Kidney epithelial cell (primary cell): ENCODE measurements around the gene DSCAML1. TPM values are rescaled to one million over a fixed set of nuclear protein-coding genes. Genes with fewer than 3 reads are reported as not detected.
"Not testable (repeated sequence)": the region's sequence is repeated elsewhere in the genome, so short reads cannot be mapped to it uniquely, and the experiment has no call there.

Experiments used
- DNase-seq: peaks from one replicate; pipeline ENCODE4 v3.0.0-alpha.2; 2010; ENCODE audit warnings: low read depth
- H3K27me3 ChIP-seq: 2 replicates; pipeline ENCODE4 v1.6.0; 2011; ENCODE audit warnings: low read length; ENCODE audit not compliant: control insufficient read depth, insufficient read depth
- H3K36me3 ChIP-seq: 2 replicates; pipeline ENCODE4 v1.5.1; 2011; ENCODE audit warnings: low read length; ENCODE audit not compliant: control insufficient read depth, insufficient read depth
- H3K4me3 ChIP-seq: 2 replicates; pipeline ENCODE4 v1.5.1; 2011; ENCODE audit warnings: low read depth, mild to moderate bottlenecking, control low read depth, low read length
- CTCF ChIP-seq: IDR thresholded peaks from 2 replicates; pipeline ENCODE4 v1.5.1; 2011; ENCODE audit warnings: mild to moderate bottlenecking, moderate library complexity, low read length, control low read depth, inconsistent platforms; ENCODE audit not compliant: insufficient read depth, poor library complexity, severe bottlenecking
- total RNA-seq: library from RNA; depleted of rRNA; stranded (reverse); fragments of >200 nt; gene quantifications from 2 replicates; pipeline ENCODE4 v1.2.3, GENCODE V29; 2015

Gene DSCAML1
- total RNA-seq, 1 donor from 2014 or later: 3.1 TPM

GRCh38 chr11:117814204-117814765 is 17.3 kb upstream of the DSCAML1 start:
- no peaks in the 10 kb centered on the region for H3K27me3 ChIP-seq
- no peak for DNase-seq
- no peak overlapping the region for H3K4me3 ChIP-seq
- no peaks in the 10 kb centered on the region for H3K36me3 ChIP-seq
- TF ChIP-seq CTCF: no peak

- not testable (repeated sequence) for H3K4me3 ChIP-seq, DNase-seq, H3K27me3 ChIP-seq, H3K36me3 ChIP-seq
These were observed 13.0 kb upstream of the DSCAML1 start for GRCh38 chr11:117810056-117810451.

GRCh38 chr11:117809236-117810055 is 12.4 kb upstream of the DSCAML1 start:
- DNase-seq: no peak
- no peak overlapping the region for H3K4me3 ChIP-seq
- H3K27me3 ChIP-seq: no peaks in the 10 kb centered on the region
- TF ChIP-seq CTCF: peak; percentile 84
- no peaks in the 10 kb centered on the region for H3K36me3 ChIP-seq

- Histone ChIP-seq H3K36me3 (no peaks in the 10 kb centered on the region), H3K27me3 (no peaks in the 10 kb centered on the region)
- DNase-seq: no peak
These were observed 11.8 kb upstream of the DSCAML1 start for GRCh38 chr11:117808784-117809183.

GRCh38 chr11:117807482-117808327 is 10.7 kb upstream of the DSCAML1 start:
- H3K4me3 ChIP-seq: no peak overlapping the region
- H3K36me3 ChIP-seq: no peaks in the 10 kb centered on the region
- TF ChIP-seq CTCF: peak; percentile 72
- no peaks in the 10 kb centered on the region for H3K27me3 ChIP-seq
- no peak for DNase-seq

More at GRCh38 chr11:117808784-117809183, 11.8 kb upstream of the DSCAML1 start:
- TF ChIP-seq CTCF: no peak
- no peak overlapping the region for H3K4me3 ChIP-seq

- Histone ChIP-seq H3K27me3 (no peaks in the 10 kb centered on the region), H3K4me3 (no peak overlapping the region), H3K36me3 (no peaks in the 10 kb centered on the region)
- no peak for DNase-seq
- no peak for TF ChIP-seq CTCF
These were observed 9.8 kb upstream of the DSCAML1 start for GRCh38 chr11:117806846-117807245.
